ENCODE results near the gene FER. TPM values are rescaled to one million over a fixed set of nuclear protein-coding genes. Genes with fewer than 3 reads are reported as not detected.

FER gene
- total and polyA plus RNA-seq, 2 of the 8 experiments (the other 6 are each of a cell fraction or from before 2014, with no cell fraction given): 1.3 to 15.8 TPM

GRCh38 chr5:108735790-108736189 is 11.9 kb upstream of the FER start (continued):
- TF ChIP-seq, protein P1, sequence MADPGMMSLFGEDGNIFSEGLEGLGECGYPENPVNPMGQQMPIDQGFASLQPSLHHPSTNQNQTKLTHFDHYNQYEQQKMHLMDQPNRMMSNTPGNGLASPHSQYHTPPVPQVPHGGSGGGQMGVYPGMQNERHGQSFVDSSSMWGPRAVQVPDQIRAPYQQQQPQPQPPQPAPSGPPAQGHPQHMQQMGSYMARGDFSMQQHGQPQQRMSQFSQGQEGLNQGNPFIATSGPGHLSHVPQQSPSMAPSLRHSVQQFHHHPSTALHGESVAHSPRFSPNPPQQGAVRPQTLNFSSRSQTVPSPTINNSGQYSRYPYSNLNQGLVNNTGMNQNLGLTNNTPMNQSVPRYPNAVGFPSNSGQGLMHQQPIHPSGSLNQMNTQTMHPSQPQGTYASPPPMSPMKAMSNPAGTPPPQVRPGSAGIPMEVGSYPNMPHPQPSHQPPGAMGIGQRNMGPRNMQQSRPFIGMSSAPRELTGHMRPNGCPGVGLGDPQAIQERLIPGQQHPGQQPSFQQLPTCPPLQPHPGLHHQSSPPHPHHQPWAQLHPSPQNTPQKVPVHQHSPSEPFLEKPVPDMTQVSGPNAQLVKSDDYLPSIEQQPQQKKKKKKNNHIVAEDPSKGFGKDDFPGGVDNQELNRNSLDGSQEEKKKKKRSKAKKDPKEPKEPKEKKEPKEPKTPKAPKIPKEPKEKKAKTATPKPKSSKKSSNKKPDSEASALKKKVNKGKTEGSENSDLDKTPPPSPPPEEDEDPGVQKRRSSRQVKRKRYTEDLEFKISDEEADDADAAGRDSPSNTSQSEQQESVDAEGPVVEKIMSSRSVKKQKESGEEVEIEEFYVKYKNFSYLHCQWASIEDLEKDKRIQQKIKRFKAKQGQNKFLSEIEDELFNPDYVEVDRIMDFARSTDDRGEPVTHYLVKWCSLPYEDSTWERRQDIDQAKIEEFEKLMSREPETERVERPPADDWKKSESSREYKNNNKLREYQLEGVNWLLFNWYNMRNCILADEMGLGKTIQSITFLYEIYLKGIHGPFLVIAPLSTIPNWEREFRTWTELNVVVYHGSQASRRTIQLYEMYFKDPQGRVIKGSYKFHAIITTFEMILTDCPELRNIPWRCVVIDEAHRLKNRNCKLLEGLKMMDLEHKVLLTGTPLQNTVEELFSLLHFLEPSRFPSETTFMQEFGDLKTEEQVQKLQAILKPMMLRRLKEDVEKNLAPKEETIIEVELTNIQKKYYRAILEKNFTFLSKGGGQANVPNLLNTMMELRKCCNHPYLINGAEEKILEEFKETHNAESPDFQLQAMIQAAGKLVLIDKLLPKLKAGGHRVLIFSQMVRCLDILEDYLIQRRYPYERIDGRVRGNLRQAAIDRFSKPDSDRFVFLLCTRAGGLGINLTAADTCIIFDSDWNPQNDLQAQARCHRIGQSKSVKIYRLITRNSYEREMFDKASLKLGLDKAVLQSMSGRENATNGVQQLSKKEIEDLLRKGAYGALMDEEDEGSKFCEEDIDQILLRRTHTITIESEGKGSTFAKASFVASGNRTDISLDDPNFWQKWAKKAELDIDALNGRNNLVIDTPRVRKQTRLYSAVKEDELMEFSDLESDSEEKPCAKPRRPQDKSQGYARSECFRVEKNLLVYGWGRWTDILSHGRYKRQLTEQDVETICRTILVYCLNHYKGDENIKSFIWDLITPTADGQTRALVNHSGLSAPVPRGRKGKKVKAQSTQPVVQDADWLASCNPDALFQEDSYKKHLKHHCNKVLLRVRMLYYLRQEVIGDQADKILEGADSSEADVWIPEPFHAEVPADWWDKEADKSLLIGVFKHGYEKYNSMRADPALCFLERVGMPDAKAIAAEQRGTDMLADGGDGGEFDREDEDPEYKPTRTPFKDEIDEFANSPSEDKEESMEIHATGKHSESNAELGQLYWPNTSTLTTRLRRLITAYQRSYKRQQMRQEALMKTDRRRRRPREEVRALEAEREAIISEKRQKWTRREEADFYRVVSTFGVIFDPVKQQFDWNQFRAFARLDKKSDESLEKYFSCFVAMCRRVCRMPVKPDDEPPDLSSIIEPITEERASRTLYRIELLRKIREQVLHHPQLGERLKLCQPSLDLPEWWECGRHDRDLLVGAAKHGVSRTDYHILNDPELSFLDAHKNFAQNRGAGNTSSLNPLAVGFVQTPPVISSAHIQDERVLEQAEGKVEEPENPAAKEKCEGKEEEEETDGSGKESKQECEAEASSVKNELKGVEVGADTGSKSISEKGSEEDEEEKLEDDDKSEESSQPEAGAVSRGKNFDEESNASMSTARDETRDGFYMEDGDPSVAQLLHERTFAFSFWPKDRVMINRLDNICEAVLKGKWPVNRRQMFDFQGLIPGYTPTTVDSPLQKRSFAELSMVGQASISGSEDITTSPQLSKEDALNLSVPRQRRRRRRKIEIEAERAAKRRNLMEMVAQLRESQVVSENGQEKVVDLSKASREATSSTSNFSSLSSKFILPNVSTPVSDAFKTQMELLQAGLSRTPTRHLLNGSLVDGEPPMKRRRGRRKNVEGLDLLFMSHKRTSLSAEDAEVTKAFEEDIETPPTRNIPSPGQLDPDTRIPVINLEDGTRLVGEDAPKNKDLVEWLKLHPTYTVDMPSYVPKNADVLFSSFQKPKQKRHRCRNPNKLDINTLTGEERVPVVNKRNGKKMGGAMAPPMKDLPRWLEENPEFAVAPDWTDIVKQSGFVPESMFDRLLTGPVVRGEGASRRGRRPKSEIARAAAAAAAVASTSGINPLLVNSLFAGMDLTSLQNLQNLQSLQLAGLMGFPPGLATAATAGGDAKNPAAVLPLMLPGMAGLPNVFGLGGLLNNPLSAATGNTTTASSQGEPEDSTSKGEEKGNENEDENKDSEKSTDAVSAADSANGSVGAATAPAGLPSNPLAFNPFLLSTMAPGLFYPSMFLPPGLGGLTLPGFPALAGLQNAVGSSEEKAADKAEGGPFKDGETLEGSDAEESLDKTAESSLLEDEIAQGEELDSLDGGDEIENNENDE (IDR thresholded peaks at IDR 0.05; ENCODE audit: insufficient replicate concordance, low read length): no peak
- TF ChIP-seq MAFK (IDR thresholded peaks at IDR 0.05; ENCODE audit: low read depth, low read length) (no peak), CTBP2 (IDR thresholded peaks at IDR 0.05; ENCODE audit: borderline replicate concordance, insufficient read depth, insufficient read length, low read length) (no peak), EP300 (IDR thresholded peaks at IDR 0.05; ENCODE audit: borderline replicate concordance in 1 of 2, low read depth in 2 of 2, low read length in 2 of 2) (no peak), FOSL1 (IDR thresholded peaks at IDR 0.05; ENCODE audit: insufficient read depth, low read depth, low read length) (no peak), SRF (IDR thresholded peaks at IDR 0.05; ENCODE audit: low read depth, low read length) (no peak), CBX8 (IDR thresholded peaks at IDR 0.05; ENCODE audit: borderline replicate concordance, low read depth, low read length) (no peak), KDM4A (IDR thresholded peaks at IDR 0.05; ENCODE audit: low read depth, low read length, severe bottlenecking) (no peak), SAP30 (IDR thresholded peaks at IDR 0.05; ENCODE audit: insufficient read depth, insufficient replicate concordance, low read length) (no peak)
- TF ChIP-seq, protein P2, sequence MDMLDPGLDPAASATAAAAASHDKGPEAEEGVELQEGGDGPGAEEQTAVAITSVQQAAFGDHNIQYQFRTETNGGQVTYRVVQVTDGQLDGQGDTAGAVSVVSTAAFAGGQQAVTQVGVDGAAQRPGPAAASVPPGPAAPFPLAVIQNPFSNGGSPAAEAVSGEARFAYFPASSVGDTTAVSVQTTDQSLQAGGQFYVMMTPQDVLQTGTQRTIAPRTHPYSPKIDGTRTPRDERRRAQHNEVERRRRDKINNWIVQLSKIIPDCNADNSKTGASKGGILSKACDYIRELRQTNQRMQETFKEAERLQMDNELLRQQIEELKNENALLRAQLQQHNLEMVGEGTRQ (IDR thresholded peaks at IDR 0.05; ENCODE audit: low read length): no peak
